Astrocyte (in vitro differentiated cells and primary cell): ENCODE data around the gene EVPLL. TPM values are rescaled to one million over a fixed set of nuclear protein-coding genes. Genes with fewer than 3 reads are reported as not detected.
"Not testable (repeated sequence)": the region's sequence is repeated elsewhere in the genome, so short reads cannot be mapped to it uniquely, and the experiment has no call there.

Experiments used
- DNase-seq: peaks from one replicate; pipeline ENCODE4 v3.0.0-alpha.2; 2010; ENCODE audit warnings: low read depth
- FAIRE-seq: peaks from 2 replicates; lab custom pipeline; 2011; peaks lifted over from hg19 to GRCh38; lab: Jason Lieb, UNC
- H2AFZ ChIP-seq: 2 replicates; pipeline ENCODE4 v1.6.0; 2012; ENCODE audit warnings: low read depth, low read length, inconsistent platforms
- H3K27ac ChIP-seq: 2 replicates; pipeline ENCODE4 v1.5.1; 2011; ENCODE audit warnings: low read depth, low read length, inconsistent platforms
- H3K27me3 ChIP-seq: 2 replicates; pipeline ENCODE4 v1.6.0; 2011; ENCODE audit warnings: low read length, inconsistent platforms; ENCODE audit not compliant: insufficient read depth
- H3K36me3 ChIP-seq: 2 replicates; pipeline ENCODE4 v1.5.1; 2011; ENCODE audit warnings: low read length, inconsistent platforms; ENCODE audit not compliant: insufficient read depth
- H3K4me1 ChIP-seq: 2 replicates; pipeline ENCODE4 v1.5.1; 2011; ENCODE audit warnings: low read length, inconsistent platforms; ENCODE audit not compliant: insufficient read depth
- H3K4me2 ChIP-seq: 2 replicates; pipeline ENCODE4 v1.6.0; 2012; ENCODE audit warnings: low read length, inconsistent platforms
- H3K4me3 ChIP-seq: 2 replicates; pipeline ENCODE4 v1.5.1; 2011; ENCODE audit warnings: low read depth, mild to moderate bottlenecking, low read length, inconsistent platforms; ENCODE audit not compliant: insufficient read depth
- H3K79me2 ChIP-seq: 2 replicates; pipeline ENCODE4 v1.6.0; 2012; ENCODE audit warnings: mild to moderate bottlenecking, low read length, inconsistent platforms; ENCODE audit not compliant: insufficient read depth
- H3K9ac ChIP-seq: 2 replicates; pipeline ENCODE4 v1.6.0; 2012; ENCODE audit warnings: mild to moderate bottlenecking, low read length, inconsistent platforms
- H3K9me3 ChIP-seq: 2 replicates; pipeline ENCODE4 v1.5.1; 2012; ENCODE audit warnings: low read depth, mild to moderate bottlenecking, low read length, inconsistent platforms; ENCODE audit not compliant: insufficient read depth
- H4K20me1 ChIP-seq: 2 replicates; pipeline ENCODE4 v1.6.0; 2012; ENCODE audit warnings: low read length, inconsistent platforms; ENCODE audit not compliant: insufficient read depth
- H3K27ac Mint-ChIP-seq: one replicate; pipeline ENCODE4 v1.8.0; 2021; ENCODE audit warnings: mild to moderate bottlenecking, mixed read lengths; ENCODE audit not compliant: unreplicated experiment
- H3K27me3 Mint-ChIP-seq: one replicate; pipeline ENCODE4 v1.8.0; 2021; ENCODE audit warnings: low read depth, mixed read lengths; ENCODE audit not compliant: unreplicated experiment
- H3K36me3 Mint-ChIP-seq: one replicate; pipeline ENCODE4 v1.8.0; 2021; ENCODE audit warnings: low read depth, mixed read lengths; ENCODE audit not compliant: unreplicated experiment
- H3K4me1 Mint-ChIP-seq: one replicate; pipeline ENCODE4 v1.8.0; 2021; ENCODE audit warnings: low read depth, mixed read lengths; ENCODE audit not compliant: unreplicated experiment
- H3K4me3 Mint-ChIP-seq: one replicate; pipeline ENCODE4 v1.8.0; 2021; ENCODE audit warnings: mild to moderate bottlenecking, moderate library complexity, mixed read lengths; ENCODE audit not compliant: unreplicated experiment
- H3K9me3 Mint-ChIP-seq: one replicate; pipeline ENCODE4 v1.8.0; 2021; ENCODE audit warnings: mild to moderate bottlenecking, mixed read lengths; ENCODE audit not compliant: unreplicated experiment
- CTCF ChIP-seq: IDR thresholded peaks from 2 replicates; pipeline ENCODE4 v1.5.1; 2011; ENCODE audit warnings: low read depth, mild to moderate bottlenecking, inconsistent platforms, low read length, moderate library complexity; ENCODE audit not compliant: insufficient read depth
- EZH2 ChIP-seq: IDR thresholded peaks from 2 replicates; pipeline ENCODE4 v1.6.1; 2012; ENCODE audit warnings: mild to moderate bottlenecking, low read length, inconsistent platforms; ENCODE audit not compliant: insufficient read depth
- total RNA-seq: library from RNA; stranded (reverse); gene quantifications from 2 replicates; pipeline ENCODE4 v1.2.1, GENCODE V29; 2021

Gene EVPLL
- total RNA-seq, 1 donor from 2014 or later, result not detected

- Histone ChIP-seq H2AFZ (no peak overlapping the region), H3K9me3 (no peaks in the 10 kb centered on the region), H3K4me3 (no peak overlapping the region), H4K20me1 (no peaks in the 10 kb centered on the region), H3K36me3 (no peaks in the 10 kb centered on the region), H3K79me2 (no peaks in the 10 kb centered on the region), H3K9ac (no peak overlapping the region), H3K4me2 (no peak overlapping the region), H3K27ac (no peak overlapping the region), H3K27me3 (peaks cover 5% of the 10 kb centered on the region), H3K4me1 (no peaks in the 10 kb centered on the region)
- peaks cover 18% of the 10 kb centered on the region for H3K27me3 Mint-ChIP-seq
- DNase-seq (no peak), FAIRE-seq (no peak)
- H3K4me1 Mint-ChIP-seq, result no peaks in the 10 kb centered on the region
- no peaks in the 10 kb centered on the region for H3K9me3 Mint-ChIP-seq
- no peaks in the 10 kb centered on the region for H3K36me3 Mint-ChIP-seq
- no peak for TF ChIP-seq EZH2
- no peak for TF ChIP-seq CTCF
- no peak overlapping the region for H3K4me3 Mint-ChIP-seq
- H3K27ac Mint-ChIP-seq, result no peak overlapping the region
Observed at GRCh38 chr17:18381158-18381952, 3.8 kb downstream of the EVPLL start.

DNA sequence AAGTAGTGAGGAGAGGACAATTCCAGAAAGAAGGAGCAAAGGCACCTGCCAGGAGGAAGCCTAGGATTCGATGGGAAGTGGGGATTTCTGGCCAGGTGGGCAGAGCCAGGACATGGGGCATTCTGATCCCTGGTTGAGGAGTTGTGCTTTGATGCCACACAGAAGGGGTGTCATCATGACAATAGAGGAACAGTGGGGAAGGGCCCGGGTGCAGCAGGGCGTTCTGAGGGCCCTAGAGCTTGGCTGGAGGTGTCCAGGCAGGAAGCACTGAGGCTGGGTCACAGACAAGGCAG is 4.3 kb downstream of the EVPLL start:
- Histone ChIP-seq H3K27me3 (peaks cover 5% of the 10 kb centered on the region), H3K4me1 (no peaks in the 10 kb centered on the region), H3K36me3 (no peaks in the 10 kb centered on the region), H3K79me2 (no peaks in the 10 kb centered on the region), H3K27ac (no peak overlapping the region), H4K20me1 (no peaks in the 10 kb centered on the region), H3K9ac (no peak overlapping the region), H3K4me3 (no peak overlapping the region), H3K4me2 (no peak overlapping the region), H3K9me3 (no peaks in the 10 kb centered on the region), H2AFZ (no peak overlapping the region)
- Mint-ChIP-seq H3K4me3 (no peak overlapping the region), H3K4me1 (no peaks in the 10 kb centered on the region), H3K36me3 (no peaks in the 10 kb centered on the region), H3K27ac (no peak overlapping the region), H3K9me3 (no peaks in the 10 kb centered on the region), H3K27me3 (peaks cover 18% of the 10 kb centered on the region)
- no peak for FAIRE-seq
- TF ChIP-seq CTCF (no peak), EZH2 (no peak)
- no peak for DNase-seq

- Histone ChIP-seq H3K9me3 (no peaks in the 10 kb centered on the region), H3K4me3 (no peak overlapping the region), H3K27ac (no peak overlapping the region), H3K79me2 (no peaks in the 10 kb centered on the region), H2AFZ (no peak overlapping the region), H4K20me1 (no peaks in the 10 kb centered on the region), H3K4me2 (no peak overlapping the region), H3K4me1 (no peaks in the 10 kb centered on the region), H3K27me3 (peaks cover 5% of the 10 kb centered on the region), H3K9ac (no peak overlapping the region), H3K36me3 (no peaks in the 10 kb centered on the region)
- peaks cover 18% of the 10 kb centered on the region for H3K27me3 Mint-ChIP-seq
- TF ChIP-seq CTCF (no peak), EZH2 (no peak)
- no peak overlapping the region for H3K4me3 Mint-ChIP-seq
- H3K36me3 Mint-ChIP-seq, result no peaks in the 10 kb centered on the region
- no peak overlapping the region for H3K27ac Mint-ChIP-seq
- no peak for FAIRE-seq
- no peaks in the 10 kb centered on the region for H3K4me1 Mint-ChIP-seq
- no peak for DNase-seq
- H3K9me3 Mint-ChIP-seq, result no peaks in the 10 kb centered on the region
Observed at GRCh38 chr17:18382441-18383078, 5.0 kb downstream of the EVPLL start.

GRCh38 chr17:18383079-18383481 is 5.5 kb downstream of the EVPLL start:
- not testable (repeated sequence) for H3K27ac Mint-ChIP-seq, H3K36me3 ChIP-seq, DNase-seq, H3K4me3 Mint-ChIP-seq, H3K36me3 Mint-ChIP-seq, H3K9me3 ChIP-seq, H3K4me1 ChIP-seq, H3K9ac ChIP-seq, H3K4me3 ChIP-seq, H3K27ac ChIP-seq, H4K20me1 ChIP-seq, FAIRE-seq, H3K4me2 ChIP-seq, H2AFZ ChIP-seq, H3K4me1 Mint-ChIP-seq, H3K79me2 ChIP-seq, H3K27me3 ChIP-seq, H3K9me3 Mint-ChIP-seq
- peaks cover 19% of the 10 kb centered on the region for H3K27me3 Mint-ChIP-seq
